Measurements from ENCODE around the gene MRAP2. TPM values are rescaled to one million over a fixed set of nuclear protein-coding genes. Genes with fewer than 3 reads are reported as not detected.

Gene MRAP2, protein sequence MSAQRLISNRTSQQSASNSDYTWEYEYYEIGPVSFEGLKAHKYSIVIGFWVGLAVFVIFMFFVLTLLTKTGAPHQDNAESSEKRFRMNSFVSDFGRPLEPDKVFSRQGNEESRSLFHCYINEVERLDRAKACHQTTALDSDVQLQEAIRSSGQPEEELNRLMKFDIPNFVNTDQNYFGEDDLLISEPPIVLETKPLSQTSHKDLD
- total RNA-seq: 1 to 10 TPM; 2.3 to 3.7 TPM
- long read RNA-seq, donor 1, partial matches to known transcripts: 0 of 2 reads
- long read RNA-seq, donor 1, other reads (novel, unspliced or antisense): 0 of 2 reads
- long read RNA-seq, donor 2: 0 reads

- intact Hi-C loops (cut with DNase I): no loop called here
- DNase-seq (ENCODE audit: low spot score): no peak
Measured at GRCh38 chr6:84033523-84034451, at the start of gene MRAP2. Gene MRAP2 (plus strand): TSS chr6:84033772. CDS start chr6:84055319, 21,547 bp downstream.

GRCh38 chr6:83984411-83984810, 49.2 kb upstream of the MRAP2 start:
- intact Hi-C loops (cut with DNase I): no loop called here

GRCh38 chr6:83985308-83985713, 48.3 kb upstream of the MRAP2 start:
- no peak for DNase-seq (ENCODE audit: low spot score)
- intact Hi-C loops (cut with DNase I): no loop called here

More at GRCh38 chr6:83984411-83984810, 49.2 kb upstream of the MRAP2 start:
- DNase-seq (ENCODE audit: low spot score): no peak

GRCh38 chr6:83985715-83986114, 47.9 kb upstream of the MRAP2 start:
- DNase-seq (ENCODE audit: low spot score): no peak
- intact Hi-C loops (cut with DNase I): no loop called here

DNA sequence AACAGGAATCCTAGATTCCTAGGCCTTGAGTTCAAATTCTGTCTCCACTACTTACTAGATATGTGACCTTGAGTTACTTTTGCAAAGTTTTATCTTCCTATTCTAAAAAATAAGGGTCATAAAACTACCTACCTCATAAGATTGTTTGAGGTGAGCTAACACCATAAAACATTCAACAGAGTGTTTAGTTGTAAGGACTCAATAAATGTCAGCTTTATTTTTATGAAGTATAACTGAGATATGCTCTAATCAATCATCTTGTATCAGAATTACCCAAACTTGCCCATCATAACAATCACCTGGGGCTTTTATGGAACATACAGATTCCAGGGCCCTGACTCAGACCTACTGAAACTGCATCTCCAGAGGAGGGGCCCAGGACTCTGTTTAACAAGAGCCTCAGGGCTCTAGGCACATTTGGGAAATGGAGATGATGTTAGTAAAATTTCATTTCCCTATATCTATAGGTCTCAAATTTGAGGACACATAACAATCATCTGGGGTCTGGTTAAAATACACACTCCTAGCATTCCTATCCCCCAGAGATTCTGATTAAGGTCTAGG, 35.5 kb upstream of the MRAP2 start:
- no peak for DNase-seq (ENCODE audit: low spot score)
- intact Hi-C loops (cut with DNase I): no loop called here

DNA sequence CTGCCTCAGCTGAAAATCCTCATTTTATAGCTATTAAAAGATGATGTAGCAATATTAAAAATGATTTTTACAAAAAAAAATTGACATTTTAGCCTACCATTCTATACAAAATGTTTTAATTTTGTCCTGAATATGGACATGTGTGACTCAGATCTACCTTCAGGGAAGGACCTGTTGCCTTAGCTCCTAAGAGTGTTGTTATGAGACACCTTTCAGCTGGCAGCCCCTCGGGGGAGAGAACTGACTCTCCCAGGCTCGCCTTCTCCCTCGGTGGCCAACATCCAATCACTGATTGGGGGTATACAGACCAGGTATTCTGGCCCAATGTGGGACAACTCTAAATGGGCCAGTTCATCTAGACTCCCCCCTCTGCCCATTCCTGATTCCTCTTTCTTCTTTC, 32.5 kb upstream of the MRAP2 start:
- no peak for DNase-seq (ENCODE audit: low spot score)
- intact Hi-C loops (cut with DNase I): loop anchor here in 1 of 2 donors (1.0 kb wide), 1 partner anchor 21 kb away; no protein-coding TSS in a partner anchor

GRCh38 chr6:84002226-84002625, 31.3 kb upstream of the MRAP2 start:
- intact Hi-C loops (cut with DNase I): no loop called here
- DNase-seq (ENCODE audit: low spot score): no peak

- no peak for DNase-seq (ENCODE audit: low spot score)
- intact Hi-C loops (cut with DNase I): no loop called here
Measured at GRCh38 chr6:84003131-84003530, 30.4 kb upstream of the MRAP2 start.

DNA sequence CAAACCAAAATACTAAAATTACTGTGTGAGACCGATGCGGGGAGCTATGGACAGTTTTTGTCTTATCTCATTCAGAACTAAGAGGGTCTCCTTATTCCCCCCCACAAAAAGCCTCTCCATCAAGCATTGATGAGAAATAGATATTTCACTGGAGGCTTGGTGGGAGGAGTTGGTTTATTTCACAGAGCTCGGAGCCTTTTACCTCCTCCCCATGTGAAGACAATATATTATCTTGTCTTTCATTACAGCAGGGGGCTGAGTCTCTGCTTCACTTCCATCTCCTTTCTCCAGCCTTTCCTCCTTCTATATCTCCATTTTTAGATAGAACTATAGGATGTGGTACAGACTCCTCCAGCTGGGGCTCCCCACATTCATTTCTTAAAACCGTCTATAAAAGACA, 29.9 kb upstream of the MRAP2 start:
- intact Hi-C loops (cut with DNase I): no loop called here
- DNase-seq (ENCODE audit: low spot score): no peak

DNA sequence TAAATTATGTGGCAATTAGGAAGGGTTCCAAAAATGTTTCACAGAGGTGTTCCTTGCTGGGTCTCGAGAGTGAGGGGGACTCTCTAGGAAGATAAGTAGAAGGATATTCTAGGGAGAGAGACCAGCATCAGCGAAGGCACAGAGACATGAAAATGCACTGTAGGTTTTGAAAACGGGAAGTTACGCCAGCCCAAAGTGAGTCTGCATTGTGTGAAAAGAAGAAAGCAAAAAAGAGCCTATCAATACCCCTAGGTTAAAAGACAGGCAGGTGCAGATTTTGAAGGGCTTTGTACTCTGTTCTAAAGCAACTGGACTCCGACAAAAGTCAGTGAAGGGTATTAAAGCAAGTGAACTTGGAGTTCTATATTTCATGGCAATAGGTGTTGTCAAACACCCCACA, 25.7 kb upstream of the MRAP2 start:
- intact Hi-C loops (cut with DNase I): no loop called here

DNA sequence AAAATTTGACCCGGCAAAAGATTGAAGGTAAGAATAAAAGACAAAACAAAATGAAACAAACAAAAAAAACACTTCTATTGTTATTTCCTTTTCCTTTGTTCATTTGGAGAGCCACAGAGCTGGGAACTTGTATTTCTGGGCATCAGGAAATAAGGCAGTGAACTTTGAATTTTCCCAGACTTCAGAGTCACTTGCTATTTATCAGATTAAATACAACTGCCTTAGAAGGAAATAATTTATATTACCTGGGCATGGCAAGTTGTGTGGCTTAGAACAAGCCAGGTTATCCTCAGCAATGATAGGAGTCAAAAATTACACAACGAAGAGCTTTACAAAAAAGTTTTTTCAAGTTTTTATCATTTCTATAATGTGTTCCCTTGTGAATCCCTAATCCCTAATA, 20.2 kb upstream of the MRAP2 start:
- DNase-seq (ENCODE audit: low spot score): no peak
- intact Hi-C loops (cut with DNase I): no loop called here

More for the DNA sequence above, 25.7 kb upstream of the MRAP2 start:
- no peak for DNase-seq (ENCODE audit: low spot score)

DNA sequence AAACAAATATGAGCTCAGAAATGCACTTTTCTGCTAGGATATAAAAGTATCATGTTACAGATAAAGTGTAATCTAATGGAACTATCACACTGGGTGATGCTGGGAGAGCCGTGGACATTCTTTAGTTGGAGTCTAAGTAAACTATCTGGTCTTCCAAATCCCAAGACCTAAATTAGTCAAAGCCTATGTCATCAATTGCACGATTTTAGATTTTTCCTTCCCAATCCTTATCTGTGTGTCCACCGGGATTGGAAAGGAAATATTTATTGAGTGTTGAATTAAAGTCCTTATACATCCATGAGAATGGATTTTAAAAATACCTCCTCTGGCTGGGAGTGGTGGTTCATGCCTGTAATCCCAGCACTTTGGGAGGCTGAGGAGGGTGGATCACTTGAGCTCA, 19.6 kb upstream of the MRAP2 start:
- intact Hi-C loops (cut with DNase I): no loop called here
- no peak for DNase-seq (ENCODE audit: low spot score)

- DNase-seq (ENCODE audit: low spot score): no peak
- intact Hi-C loops (cut with DNase I): no loop called here
Measured at GRCh38 chr6:84016029-84016428, 17.5 kb upstream of the MRAP2 start.

GRCh38 chr6:84017709-84018452, 15.7 kb upstream of the MRAP2 start:
- intact Hi-C loops (cut with DNase I): no loop called here

GRCh38 chr6:84018453-84019061, 15.0 kb upstream of the MRAP2 start:
- intact Hi-C loops (cut with DNase I): no loop called here
- DNase-seq (ENCODE audit: low spot score): no peak

More at GRCh38 chr6:84017709-84018452, 15.7 kb upstream of the MRAP2 start:
- no peak for DNase-seq (ENCODE audit: low spot score)

DNA sequence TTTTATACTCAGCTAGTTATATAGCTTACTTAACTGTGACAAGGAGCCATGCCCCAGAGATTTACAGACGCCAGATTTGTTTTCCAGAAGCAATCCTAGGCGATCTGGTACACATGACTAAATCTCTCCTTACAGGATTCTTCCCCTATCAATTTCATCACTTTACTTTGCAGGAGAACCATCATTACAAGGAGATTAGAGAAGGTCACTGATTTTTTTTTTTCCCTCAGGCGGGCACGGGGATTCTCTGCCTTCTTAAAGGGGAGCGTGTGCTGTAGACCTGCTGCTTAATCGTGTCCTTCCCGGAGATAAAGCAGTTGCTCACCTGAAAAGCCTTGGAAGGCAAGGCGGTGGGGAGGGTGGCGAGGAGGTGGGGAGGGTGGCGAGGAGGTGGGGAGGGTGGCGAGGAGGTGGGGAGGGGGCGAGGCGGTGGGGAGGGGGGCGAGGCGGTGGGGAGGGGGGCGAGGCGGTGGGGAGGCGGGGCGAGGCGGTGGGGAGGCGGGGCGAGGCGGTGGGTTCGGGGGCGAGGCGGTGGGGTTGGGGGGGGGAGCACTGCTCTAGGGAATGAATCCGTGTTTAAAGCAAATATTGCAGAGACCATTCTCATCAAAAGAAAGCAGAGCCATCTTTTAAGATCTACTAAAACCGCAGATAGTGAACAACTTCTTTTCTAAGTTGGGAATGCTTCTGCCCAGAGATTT, 14.3 kb upstream of the MRAP2 start:
- intact Hi-C loops (cut with DNase I): no loop called here
- DNase-seq (ENCODE audit: low spot score): no peak

DNA sequence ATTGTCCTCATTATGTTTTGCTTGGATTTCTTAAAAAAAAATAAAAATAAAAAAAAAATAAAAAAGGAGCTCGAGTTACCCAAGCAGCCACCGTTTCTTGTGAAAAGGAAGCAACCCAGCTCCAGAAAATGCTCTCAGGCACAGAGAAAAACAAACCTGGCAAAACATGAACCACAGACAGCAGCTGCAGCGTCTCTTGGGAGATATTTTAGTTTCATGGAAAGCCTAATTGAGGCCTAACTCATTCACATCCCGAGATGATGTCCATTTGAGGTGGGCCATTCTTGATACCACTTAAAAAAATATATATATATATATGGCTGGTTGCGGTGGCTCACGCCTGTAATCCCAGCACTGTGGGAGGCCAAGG, 13.7 kb upstream of the MRAP2 start:
- DNase-seq (ENCODE audit: low spot score): no peak
- intact Hi-C loops (cut with DNase I): no loop called here

DNA sequence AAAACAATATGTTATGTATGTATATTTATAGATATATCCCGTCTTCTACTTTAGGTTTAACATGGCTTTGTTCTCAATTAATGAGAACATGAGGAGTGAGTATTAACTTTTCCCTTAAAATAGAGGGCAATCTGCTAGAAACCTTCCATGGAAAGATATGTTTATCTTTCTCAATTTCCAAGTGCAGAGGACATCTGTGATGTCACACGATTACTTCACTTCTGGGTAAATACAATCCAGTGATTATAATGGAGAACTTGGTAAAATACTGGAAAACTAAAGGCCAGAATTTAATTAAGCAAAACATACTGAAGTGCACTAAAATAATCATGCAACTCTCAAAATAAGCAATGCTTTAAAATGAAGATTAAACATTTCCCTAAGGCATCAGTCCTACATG, 11.9 kb upstream of the MRAP2 start:
- intact Hi-C loops (cut with DNase I): loop anchor here in 1 of 2 donors (1.0 kb wide), 1 partner anchor 20 kb away; no protein-coding TSS in a partner anchor
- no peak for DNase-seq (ENCODE audit: low spot score)
